DOHH2 (cell line): ENCODE data around the gene RAB15.

Experiments
- H3F3A ChIP-seq: fragments of 200-600 bp; sonication (generic), shearing (Covaris generic); 2 replicates; pipeline ENCODE4 v1.6.0; 2016; ENCODE audit warnings: antibody characterized with exemption, mild to moderate bottlenecking; ENCODE audit not compliant: control insufficient read depth, insufficient read depth
- H3K27ac ChIP-seq: fragments of 200-600 bp; sonication (generic); 2 replicates; pipeline ENCODE4 v1.5.1; 2014; ENCODE audit warnings: low read depth, mild to moderate bottlenecking, low read length, moderate library complexity
- H3K27me3 ChIP-seq: fragments of 200-600 bp; sonication (generic); 2 replicates; pipeline ENCODE4 v1.6.1; 2014; ENCODE audit warnings: mild to moderate bottlenecking, low read length, mixed read lengths; ENCODE audit not compliant: control insufficient read depth
- H3K36me3 ChIP-seq: fragments of 200-600 bp; sonication (generic); 2 replicates; pipeline ENCODE4 v1.6.1; 2014; ENCODE audit warnings: mild to moderate bottlenecking, low read length, moderate library complexity, mixed read lengths; ENCODE audit not compliant: control insufficient read depth
- H3K4me1 ChIP-seq: fragments of 200-600 bp; sonication (generic); 2 replicates; pipeline ENCODE4 v1.6.1; 2014; ENCODE audit warnings: mild to moderate bottlenecking, low read length, mixed read lengths; ENCODE audit not compliant: control insufficient read depth
- H3K4me2 ChIP-seq: fragments of 200-600 bp; sonication (generic); 2 replicates; pipeline ENCODE4 v1.6.0; 2014; ENCODE audit warnings: mild to moderate bottlenecking, low read length, moderate library complexity
- H3K4me3 ChIP-seq: fragments of 200-600 bp; sonication (generic); 2 replicates; pipeline ENCODE4 v1.5.1; 2014; ENCODE audit warnings: mild to moderate bottlenecking, low read length, mixed read lengths
- H3K79me2 ChIP-seq: fragments of 200-600 bp; sonication (generic); 2 replicates; pipeline ENCODE4 v1.6.1; 2014; ENCODE audit warnings: mild to moderate bottlenecking, low read length, mixed read lengths; ENCODE audit not compliant: control insufficient read depth
- H3K9me2 ChIP-seq: fragments of 200-600 bp; sonication (generic); replicated peaks from 2 replicates; pipeline ENCODE4 v1.6.1; 2014; ENCODE audit warnings: mild to moderate bottlenecking, low read length, mixed read lengths; ENCODE audit not compliant: control insufficient read depth
- H3K9me3 ChIP-seq: fragments of 200-600 bp; sonication (generic); 2 replicates; pipeline ENCODE4 v1.6.1; 2014; ENCODE audit warnings: antibody characterized with exemption, low read length, mixed read lengths; ENCODE audit not compliant: control insufficient read depth, insufficient read depth
- H4K20me1 ChIP-seq: fragments of 200-600 bp; sonication (generic); 2 replicates; pipeline ENCODE4 v1.6.0; 2014; ENCODE audit warnings: low read depth, mild to moderate bottlenecking, antibody characterized with exemption, low read length, moderate library complexity; ENCODE audit not compliant: control insufficient read depth, insufficient read depth
- CTCF ChIP-seq: fragments of 200-600 bp; sonication (generic); IDR thresholded peaks from one replicate; pipeline ENCODE4 v1.5.1; 2014; ENCODE audit warnings: antibody characterized with exemption, mild to moderate bottlenecking, low read depth, low read length; ENCODE audit not compliant: poor library complexity, severe bottlenecking
- EZH2phosphoT487 ChIP-seq: fragments of 200-600 bp; sonication (generic); IDR thresholded peaks from 2 replicates; pipeline ENCODE4 v1.6.1; 2017; ENCODE audit warnings: borderline replicate concordance, mild to moderate bottlenecking, antibody characterized with exemption, low read length, moderate library complexity, mixed read lengths

Gene RAB15

GRCh38 chr14:64942531-64943111 lies 29.5 kb downstream of the RAB15 start, which contains the start of gene GPX2:
TSS of gene GPX2 (minus strand) at chr14:64942745. CDS start at chr14:64942726, 19 bp downstream.
- Histone ChIP-seq H3K4me3 (no peak within 1 kb of the TSS), H3F3A (no peaks in the 10 kb centered on the region), H3K9me2 (no peaks in the 10 kb centered on the region), H3K79me2 (no peaks in the 10 kb centered on the region), H3K9me3 (no peaks in the 10 kb centered on the region), H3K27me3 (no peaks in the 10 kb centered on the region), H3K4me1 (no peaks in the 10 kb centered on the region), H4K20me1 (0 out of 2 replicates have a peak, but pooled peaks cover 7% of the 10 kb centered on the region), H3K4me2 (no peak within 1 kb of the TSS), H3K27ac (no peak within 1 kb of the TSS), H3K36me3 (peaks cover 4% of the 10 kb centered on the region; the same call in 1 of the 2 replicates)
- TF ChIP-seq EZH2phosphoT487 = no peak
- TF ChIP-seq CTCF = no peak

GRCh38 chr14:64940336-64940910 lies 31.7 kb downstream of the RAB15 start:
- no peaks in the 10 kb centered on the region for H3K79me2 ChIP-seq
- H3K4me1 ChIP-seq = no peaks in the 10 kb centered on the region
- no peaks in the 10 kb centered on the region for H3F3A ChIP-seq
- H3K9me3 ChIP-seq = no peaks in the 10 kb centered on the region
- H3K4me3 ChIP-seq = no peak overlapping the region
- peaks cover 12% of the 10 kb centered on the region for H3K36me3 ChIP-seq
- H3K27ac ChIP-seq = no peak overlapping the region
- no peak for TF ChIP-seq CTCF
- no peak for TF ChIP-seq EZH2phosphoT487
- H3K9me2 ChIP-seq = no peaks in the 10 kb centered on the region
- H3K4me2 ChIP-seq = no peak overlapping the region
- 0 out of 2 replicates have a peak, but pooled peaks cover 3% of the 10 kb centered on the region for H4K20me1 ChIP-seq
- H3K27me3 ChIP-seq = no peaks in the 10 kb centered on the region

- H3K79me2 ChIP-seq = no peaks in the 10 kb centered on the region
- H3K4me1 ChIP-seq = no peaks in the 10 kb centered on the region
- H3F3A ChIP-seq = no peaks in the 10 kb centered on the region
- no peaks in the 10 kb centered on the region for H3K27me3 ChIP-seq
- no peak overlapping the region for H3K4me2 ChIP-seq
- 0 out of 2 replicates have a peak, but pooled peaks cover 3% of the 10 kb centered on the region for H4K20me1 ChIP-seq
- no peaks in the 10 kb centered on the region for H3K9me3 ChIP-seq
- peaks cover 14% of the 10 kb centered on the region for H3K36me3 ChIP-seq
- H3K27ac ChIP-seq = no peak overlapping the region
- no peak overlapping the region for H3K4me3 ChIP-seq
- TF ChIP-seq CTCF (no peak), EZH2phosphoT487 (no peak)
- H3K9me2 ChIP-seq = no peaks in the 10 kb centered on the region
These were observed 32.3 kb downstream of the RAB15 start for GRCh38 chr14:64939817-64940190.
